Measurements from ENCODE around the gene SEL1L3.
"Not testable (repeated sequence)": the region's sequence is repeated elsewhere in the genome, so short reads cannot be mapped to it uniquely, and the experiment has no call there.

Gene SEL1L3

DNA sequence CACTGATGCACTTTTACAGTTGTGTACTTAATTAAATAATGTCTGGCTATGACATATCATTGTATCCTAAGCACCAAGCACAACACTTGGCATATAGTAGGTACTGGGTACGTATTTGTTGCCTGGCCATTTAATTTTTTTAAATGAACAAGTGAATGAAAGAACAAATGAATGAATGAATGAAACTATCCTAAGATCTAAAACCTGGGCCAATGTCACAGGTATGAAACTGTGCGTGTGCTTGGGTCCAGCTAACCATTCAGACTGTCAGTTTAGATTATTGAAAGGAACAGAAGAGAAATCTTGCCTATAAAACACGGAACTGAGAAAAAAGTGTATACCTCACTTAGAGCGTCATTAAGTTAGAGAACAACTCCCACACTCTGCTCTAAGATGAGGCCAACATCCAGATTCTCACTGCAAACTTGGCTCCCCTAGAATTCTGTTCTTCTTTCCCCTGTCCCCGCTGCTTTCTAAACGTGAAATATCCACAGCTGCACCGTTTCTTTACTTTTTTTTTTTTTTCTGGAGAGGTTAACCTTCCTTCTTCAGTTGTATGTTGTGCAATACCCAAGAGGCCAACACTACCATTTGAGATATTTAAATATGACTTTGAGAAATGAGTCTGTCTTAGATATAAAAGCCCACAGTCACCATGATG, 17.3 kb upstream of the SEL1L3 start:
- DNase-seq (ENCODE audit: extremely low read depth in 1 of 2, low read depth in 1 of 2): no peak

DNA sequence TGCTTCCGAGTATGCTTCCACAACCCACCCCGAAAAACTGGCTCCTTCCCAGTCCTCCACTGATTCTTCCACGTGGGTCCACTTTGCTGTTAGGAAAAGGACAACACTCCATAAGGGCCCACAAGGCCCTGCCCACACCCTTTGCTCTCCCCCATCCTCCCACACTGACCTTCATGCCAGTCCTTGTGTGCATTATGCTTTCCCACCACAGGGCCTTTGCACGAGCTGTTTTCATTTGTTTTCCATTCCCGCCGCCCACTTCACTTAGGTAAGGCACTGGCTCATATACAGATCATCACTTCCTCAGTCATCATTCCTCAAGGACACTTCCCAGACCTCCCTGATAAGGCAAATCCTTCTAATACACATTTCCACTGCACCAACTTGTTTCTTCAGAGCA, 16.8 kb upstream of the SEL1L3 start:
- no peak for DNase-seq (ENCODE audit: extremely low read depth in 1 of 2, low read depth in 1 of 2)

DNA sequence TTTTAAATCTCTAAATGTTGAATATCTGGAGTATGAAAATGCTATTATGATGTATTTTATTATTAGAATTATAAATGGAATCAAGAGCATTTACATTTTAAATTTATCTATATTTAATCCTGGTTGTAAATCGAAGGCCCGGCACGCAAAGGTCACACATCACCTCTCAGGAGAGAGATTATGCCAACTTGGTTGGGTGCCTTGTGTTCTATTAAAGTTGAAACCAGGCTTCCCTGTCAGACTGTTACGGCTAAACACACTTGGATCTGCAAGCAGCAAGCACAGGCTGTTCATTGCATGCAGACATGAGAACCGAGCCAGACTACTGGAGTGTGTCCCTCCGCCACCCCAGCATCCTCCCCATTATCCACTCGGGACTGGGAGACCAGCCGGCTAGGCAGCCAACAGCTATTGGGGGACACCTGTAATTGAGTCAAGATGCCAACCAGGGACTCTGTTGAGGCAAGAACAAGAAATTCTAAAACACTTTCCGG, 16.4 kb upstream of the SEL1L3 start:
- no peak for DNase-seq (ENCODE audit: extremely low read depth in 1 of 2, low read depth in 1 of 2)

DNA sequence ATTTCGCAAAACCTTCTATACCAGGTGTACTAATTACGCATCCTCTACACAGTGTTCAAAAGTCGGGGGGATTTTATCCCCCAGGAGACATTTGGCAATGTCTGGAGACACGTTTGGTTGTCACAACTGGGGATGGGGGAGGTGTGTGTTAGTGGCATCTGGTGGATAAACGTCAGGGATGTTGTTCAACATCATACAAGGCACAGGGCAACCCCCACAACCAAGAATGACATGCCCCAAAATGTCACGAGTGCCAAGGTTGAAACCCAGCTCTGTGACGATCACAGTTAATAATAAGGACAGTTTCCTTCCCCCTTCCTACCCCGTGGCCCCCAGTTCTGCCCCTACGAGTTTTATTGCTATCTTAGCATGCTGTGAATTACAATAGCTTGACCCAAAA, 15.9 kb upstream of the SEL1L3 start:
- DNase-seq (ENCODE audit: extremely low read depth in 1 of 2, low read depth in 1 of 2): no peak

DNA sequence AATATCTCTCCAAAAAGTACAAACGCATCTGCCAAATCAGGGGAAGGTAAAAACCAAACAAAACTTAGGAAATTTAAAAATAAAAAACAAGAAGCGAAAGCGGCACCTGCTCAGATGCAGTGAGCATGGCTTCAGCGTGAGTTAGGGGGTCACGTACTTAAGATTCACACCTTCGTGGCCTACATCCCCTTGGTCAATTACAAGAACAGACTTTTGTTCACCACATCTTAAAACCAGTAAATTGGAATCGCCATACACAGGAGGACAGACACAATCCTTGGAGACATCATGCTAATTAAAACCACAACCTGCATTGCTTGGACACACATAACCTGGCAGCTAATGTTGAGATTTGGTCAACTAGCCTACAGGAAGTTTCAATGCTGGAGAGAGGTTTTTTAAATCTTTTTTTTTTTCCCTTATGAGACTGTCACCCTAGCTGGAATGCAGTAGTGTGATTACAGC, 12.5 kb upstream of the SEL1L3 start:
- DNase-seq (ENCODE audit: extremely low read depth in 1 of 2, low read depth in 1 of 2): no peak

DNA sequence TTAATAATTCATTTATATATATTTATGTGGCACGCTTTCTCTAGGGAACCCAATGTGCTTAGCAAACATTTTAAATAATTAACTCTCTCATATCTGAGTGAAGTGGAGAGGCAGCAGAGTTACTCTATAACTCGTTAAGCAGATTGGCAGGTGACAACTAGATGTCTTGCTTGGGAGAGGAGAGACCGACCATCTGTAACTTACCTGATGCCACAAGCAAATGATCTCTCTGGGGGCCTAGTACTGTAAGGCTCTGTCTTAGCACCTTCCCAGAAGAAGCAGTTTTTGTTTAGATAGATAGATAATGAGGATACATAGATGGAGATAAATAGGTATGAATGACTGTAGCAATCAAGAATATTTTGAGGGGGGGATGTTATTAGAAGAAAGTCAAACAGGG, 11.9 kb upstream of the SEL1L3 start:
- DNase-seq (ENCODE audit: extremely low read depth in 1 of 2, low read depth in 1 of 2): no peak

DNA sequence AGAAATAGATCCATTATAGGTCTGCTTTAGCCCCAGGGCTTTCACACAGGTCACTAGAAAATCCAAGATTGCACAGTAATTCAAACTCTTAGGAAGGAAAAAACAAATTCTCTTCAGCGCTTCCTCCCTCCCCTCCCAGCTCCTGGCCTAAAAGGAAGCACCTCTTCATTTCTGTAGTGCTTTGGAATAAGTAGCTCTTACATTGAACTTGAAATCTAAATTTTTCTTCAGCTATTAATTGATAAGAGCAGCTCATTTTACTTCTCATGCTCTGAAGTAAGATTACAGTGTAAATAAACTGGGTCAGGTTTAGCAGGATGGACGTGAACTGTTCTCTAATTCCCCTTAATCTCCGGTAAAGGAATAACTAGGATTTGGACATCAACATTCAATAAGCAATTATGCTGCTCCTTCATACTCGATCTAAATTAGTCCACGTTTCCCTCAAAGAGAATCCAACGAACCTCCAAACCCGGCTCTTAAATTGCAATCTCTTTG, 10.9 kb upstream of the SEL1L3 start:
- DNase-seq (ENCODE audit: extremely low read depth in 1 of 2, low read depth in 1 of 2): no peak

DNA sequence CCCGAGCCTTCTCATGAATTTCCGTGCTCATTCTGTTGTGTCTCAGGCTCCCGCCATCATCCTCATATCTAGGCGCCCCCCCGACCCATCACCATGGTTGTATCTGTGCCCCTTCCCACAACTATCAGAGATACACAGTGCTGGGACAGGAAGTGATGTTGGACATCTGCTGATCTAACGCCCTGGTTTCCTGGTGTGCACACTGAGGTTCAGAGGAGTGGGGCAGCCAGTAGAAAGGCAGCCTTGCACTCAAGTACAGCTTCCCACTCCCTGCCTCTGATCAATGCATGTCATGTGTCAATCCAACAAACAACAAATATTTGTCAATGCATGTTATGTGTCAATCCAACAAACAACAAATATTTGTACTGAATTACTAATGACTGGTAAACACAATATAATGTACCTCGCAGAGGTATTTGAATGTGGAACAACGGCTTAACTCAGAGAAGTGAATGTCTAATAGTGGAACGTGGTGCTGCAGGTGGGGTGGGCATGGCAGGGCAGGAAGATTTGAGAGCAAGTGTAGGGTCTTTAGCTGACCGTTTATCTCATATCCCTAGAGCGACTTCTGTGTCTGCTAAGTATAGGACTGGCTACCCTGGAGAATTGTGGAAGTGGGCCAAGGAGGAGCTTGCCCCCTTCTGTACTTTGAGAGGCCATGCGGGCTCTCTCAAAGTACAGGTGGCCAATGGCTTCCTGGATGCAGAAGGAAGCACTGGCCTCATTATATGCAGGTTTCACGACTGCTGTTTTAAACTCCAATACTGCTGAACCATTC, 10.3 kb upstream of the SEL1L3 start:
- DNase-seq (ENCODE audit: extremely low read depth in 1 of 2, low read depth in 1 of 2): no peak

DNA sequence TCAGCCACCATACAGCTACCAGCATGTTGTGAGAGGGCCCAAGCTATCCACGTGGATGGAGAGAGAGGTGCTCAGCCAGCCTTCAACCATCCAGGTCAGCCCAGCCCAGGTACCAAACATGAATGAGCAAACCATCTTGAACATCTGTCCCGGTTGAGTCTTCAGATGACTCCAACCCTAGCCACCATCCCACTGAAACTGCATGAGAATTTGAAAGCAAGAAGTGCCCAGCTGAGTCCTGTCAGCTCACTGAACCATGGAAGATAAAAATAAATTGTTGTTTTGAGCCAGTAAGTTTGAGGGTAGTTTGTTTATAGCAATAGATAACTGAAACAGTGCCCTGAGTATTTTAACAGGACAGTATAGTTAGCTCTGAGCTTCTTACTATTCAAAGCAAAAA, 7.3 kb upstream of the SEL1L3 start:
- no peak for DNase-seq (ENCODE audit: extremely low read depth in 1 of 2, low read depth in 1 of 2)

DNA sequence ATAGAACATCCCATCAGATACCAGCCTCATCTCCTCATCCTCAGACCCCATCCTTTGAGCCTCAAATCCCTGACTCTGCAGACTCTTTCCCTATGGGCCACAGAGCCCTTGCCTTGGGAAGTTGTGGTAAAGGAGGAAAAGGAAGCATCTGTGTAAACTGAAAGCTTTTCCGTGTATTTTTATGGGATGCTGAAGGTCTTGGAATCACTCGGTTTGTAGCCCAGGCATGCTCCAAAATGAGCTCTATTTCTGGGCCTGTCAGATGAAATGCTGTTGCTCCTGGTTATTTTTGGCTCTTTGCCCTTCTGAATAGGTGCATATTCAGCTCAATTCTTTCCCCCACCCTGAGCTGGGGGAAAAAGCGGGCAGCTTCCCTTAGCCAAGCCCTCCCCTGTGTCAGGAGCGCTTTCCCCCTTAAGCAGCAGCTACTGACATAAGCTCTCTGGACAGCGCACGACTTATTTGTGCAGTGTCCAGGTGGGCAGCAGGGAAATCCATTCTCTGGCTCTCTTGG, 5.0 kb upstream of the SEL1L3 start:
- DNase-seq (ENCODE audit: extremely low read depth in 1 of 2, low read depth in 1 of 2): no peak

DNA sequence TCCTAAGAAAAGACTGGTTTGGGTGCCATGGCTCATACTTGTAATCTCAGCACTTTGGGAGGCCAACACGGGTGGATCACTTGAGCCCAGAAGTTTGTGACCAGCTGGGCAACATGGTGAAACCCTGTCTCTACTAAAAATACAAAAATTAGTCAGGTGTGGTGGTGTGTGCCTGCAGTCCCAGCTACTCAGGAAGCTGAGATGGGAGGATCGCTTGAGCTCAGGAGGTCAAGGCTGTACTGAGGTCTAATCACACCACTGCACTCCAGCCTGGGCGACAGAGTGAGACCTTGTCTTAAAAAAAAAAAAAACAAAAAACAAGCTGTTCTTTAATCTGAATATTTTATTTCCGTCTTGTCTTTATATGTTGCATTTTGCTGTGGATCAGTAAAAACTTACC, 3.6 kb upstream of the SEL1L3 start:
- DNase-seq (ENCODE audit: extremely low read depth in 1 of 2, low read depth in 1 of 2): not testable (repeated sequence)

DNA sequence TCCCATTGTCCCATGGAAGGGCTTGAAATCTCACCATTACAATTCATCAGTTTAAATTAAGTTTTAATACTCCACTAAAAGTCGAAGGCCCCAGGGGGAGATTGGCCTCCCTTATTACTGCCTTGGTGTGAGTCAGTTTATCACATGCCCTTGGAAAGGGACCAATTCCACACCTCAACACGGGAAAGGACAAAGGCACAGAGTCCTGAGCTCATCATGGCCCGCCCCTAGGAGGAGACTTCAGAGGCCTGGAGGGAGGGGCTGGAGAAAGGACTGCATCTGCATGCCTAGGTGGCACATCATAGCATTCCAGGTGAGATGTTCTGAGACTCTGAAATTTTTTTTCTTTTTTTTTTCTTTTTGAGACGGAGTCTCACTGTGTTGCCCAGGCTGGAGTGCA, 2.8 kb upstream of the SEL1L3 start:
- DNase-seq (ENCODE audit: extremely low read depth in 1 of 2, low read depth in 1 of 2): no peak

DNA sequence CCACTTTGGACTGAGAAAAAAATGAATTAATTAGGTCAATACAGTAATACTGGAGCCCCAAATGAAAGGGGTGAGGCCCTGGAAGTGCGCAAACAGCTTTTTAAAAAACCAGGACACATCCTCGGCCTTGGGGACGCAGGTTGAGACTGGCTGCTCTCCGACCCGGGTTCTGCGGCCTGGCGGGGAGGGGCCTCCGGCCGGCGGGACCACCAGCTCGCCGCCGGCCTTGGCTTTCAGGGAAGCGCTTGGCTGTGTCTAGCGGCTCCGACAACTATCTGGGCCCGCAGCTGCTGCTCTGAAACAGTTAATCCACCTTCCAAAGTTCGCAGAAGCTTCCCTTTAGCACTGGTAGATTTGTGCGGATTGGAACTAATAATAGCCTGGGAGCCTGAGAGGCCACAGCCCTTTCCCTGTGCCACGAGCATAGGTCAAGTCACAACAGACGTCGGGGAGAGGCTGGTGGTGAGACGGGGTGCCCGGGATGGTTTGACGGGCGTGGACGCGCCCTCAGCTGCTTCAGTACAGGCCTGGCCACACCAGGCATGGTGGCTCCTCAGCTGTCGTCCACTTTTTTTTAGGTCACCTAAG, 1.1 kb upstream of the SEL1L3 start:
- DNase-seq (ENCODE audit: extremely low read depth in 1 of 2, low read depth in 1 of 2): no peak

DNA sequence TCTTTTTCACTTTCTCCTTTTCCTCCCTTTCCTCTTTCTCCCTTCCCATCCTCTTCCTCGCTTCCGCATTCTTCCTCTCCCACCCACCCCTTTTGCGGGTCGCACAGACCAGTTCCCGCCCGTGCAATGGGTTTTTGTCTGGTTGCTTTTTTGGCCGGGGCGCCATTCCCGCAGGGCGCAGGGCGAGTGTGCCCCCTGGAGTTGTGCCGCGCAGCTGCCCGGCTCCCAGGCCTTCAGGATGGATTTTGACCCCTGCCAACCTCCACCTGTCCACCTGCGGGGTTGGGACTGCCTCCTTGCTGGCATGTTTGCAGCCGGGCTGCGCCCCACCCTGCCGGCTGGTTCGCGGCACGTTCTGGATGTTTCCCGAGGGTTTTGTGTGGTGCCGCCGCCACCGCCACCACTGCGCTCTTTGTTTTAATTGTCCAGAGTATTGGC, 578 bp upstream of the SEL1L3 start:
- DNase-seq (ENCODE audit: extremely low read depth in 1 of 2, low read depth in 1 of 2): no peak

DNA sequence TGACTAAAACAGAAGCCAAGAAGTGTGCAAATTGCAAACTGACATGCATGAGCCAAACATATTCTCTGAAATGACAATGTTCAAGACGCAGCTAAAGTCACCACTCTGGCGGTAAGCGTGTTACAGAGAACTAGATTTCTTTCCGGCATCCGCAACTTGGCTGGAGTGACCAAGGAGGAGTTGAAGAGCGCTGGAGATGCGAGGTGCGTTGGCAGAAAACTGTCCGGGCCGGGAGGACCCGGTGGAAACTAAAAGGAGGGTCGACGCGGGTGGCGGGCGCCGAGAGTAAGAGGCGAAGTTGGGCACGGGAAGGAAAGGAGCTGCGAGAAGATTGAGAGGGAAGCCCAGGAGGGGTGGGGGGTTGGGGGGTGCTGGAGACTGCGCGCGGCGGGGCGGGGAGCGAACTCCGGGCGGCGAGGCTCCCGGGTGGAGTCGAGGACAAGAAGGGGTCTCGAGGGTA, 807 bp downstream of the SEL1L3 start:
- no peak for DNase-seq (ENCODE audit: extremely low read depth in 1 of 2, low read depth in 1 of 2)

DNA sequence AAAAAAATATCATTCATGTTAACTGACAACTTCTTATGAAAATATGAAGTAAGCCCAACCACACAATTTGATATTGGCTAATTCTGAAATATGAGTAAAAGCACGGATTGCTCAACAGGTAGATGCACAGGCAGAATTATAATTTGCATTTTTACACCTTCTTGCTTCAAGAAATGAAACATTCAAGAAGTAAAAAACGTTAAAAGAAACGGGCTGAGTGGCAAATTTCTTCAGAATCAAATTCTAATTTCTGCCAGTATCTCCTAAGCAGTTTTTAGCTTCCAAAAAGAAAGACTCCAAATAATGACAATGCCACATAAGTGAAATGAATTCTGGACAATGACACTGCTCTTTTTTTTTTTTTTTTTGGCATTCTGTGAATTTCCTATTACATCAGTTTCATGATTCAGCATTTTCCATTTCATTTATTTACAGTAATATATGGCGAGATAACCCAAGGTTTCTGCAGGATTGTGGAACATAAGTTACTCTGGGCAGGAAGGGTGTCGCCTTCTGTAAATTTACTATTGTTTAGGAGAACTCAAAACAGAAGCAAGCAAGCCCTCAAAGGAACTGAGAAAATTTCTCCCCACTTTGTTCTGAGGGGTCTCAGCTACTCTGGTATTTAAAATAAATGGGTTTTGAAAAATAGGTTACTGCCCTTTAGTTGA, 1.4 kb downstream of the SEL1L3 start:
- no peak for DNase-seq (ENCODE audit: extremely low read depth in 1 of 2, low read depth in 1 of 2)

DNA sequence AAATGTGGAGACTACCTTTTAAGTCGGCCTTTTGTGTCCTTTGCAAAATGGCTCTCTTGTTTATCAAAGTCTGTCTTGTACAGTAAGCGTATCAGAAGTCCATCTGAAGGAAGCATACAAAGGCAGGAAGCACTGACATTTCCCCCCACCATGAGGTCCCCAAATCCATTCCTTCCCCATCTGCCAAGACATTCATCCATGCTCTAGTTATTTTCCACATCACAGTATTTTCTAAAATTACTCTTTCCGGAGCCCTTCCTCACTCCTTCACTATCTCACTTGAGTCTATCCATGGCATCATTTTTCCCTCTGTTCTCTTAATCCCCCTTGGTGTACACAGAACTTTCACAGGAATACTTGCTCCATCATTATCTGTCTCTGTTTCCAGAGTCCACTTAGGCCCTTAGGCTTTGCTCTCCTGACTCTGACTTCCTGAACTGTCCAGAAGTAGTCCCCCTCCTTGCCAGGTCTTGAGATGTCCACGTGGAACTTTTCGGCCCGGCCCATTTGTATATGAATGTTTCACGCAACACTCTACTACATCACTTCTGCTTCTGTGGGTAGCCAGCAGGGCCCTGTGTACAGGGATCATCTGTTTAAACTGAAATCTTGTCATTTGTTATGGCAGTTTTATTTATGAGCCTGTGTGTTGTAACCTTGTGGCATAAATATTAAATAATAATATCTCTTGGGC, 2.1 kb downstream of the SEL1L3 start:
- no peak for DNase-seq (ENCODE audit: extremely low read depth in 1 of 2, low read depth in 1 of 2)

DNA sequence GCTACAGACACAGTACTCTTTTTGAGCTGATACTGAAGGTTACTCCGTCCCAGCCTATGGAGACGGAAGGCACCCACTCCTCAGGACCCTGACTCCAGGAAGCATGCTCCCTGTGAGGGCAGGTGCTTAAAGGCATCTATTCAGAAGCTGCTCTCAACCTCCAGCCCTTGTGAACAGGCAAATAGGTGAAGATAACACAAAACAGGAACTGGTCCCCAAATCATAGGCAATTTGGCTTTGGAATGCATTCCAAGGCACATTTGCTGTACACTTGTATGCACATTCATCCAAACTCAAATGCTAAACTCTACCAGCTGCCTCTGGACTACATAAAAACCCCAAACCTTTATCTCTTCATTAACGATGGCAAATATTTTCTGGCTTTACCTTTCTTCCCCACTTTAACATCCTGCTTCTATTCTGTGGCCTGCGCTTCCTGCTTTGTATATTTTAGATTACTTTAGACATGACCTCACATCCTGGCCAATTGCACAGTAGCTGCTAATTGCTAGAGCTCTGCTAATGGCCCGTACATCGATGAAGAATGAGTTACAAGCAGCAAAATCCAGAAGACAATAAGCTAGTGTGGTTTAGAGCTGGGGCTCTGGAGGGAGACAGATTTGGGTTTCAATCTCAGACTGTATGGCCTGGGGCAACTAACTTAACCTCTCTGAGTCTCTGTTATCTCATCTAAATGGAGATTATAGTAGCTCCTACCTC, 3.2 kb downstream of the SEL1L3 start:
- DNase-seq (ENCODE audit: extremely low read depth in 1 of 2, low read depth in 1 of 2): no peak

DNA sequence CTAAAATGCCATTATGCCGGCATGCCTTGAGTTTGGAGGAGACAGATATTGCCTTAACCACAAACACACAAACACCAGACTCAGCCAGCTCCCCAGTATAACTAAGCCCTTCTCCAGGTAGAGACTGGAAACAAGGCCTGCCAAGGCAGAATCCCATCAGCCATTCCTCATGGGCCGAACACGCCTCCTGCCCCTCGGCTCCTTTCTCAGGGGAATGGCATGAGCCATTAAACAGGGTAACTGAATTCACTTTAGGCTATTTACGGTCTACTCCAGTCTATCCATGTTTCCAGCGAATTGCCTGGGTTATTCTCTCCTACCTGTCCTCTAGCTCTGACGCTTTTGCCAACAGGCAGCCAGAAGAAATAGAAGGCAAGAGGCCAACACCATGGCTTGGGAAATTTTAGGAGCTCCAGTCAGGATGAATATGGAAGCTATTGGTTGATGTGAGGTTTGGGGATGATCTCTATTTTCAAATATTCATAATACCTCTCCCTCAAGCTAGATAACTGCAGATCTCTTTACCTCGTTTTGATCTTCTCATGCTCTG, 4.9 kb downstream of the SEL1L3 start:
- no peak for DNase-seq (ENCODE audit: extremely low read depth in 1 of 2, low read depth in 1 of 2)
